ENCODE measurements around the gene C16orf90.

The C16orf90 gene

DNA sequence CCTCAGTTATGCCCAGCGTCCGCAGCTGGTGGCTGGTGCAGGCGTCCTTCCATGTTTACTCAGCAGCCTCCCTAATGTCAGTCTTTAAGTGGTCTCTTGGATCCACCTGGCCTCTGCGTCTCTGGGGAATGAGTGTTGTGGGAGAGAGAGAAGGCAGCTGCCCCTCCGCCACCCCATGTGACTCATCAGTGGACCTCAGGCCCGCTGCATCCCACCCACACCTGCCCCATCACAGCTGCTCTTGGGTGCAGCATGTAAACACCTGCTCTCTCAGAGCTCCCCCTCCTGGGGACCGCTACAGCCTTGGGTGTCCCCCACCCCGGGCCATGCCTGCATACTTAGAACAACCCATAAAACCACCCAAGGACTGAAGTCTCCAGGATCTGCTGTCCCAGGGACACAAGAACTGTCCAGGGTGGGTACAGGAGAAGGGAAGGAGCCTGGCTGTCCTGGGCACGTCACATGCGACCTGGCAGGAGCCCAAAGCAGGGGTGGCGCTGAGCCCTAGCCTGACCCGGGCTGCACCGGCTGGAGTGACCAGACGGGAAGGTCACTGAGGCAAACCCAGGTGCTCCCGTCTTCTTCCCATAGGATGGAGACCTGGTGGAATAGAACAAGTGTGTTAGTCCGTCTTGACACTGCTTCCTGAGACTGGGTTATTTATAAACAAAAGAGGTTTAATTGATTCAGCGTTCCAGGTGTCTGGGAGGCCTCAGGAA, 4.2 kb downstream of the C16orf90 start:
- Histone ChIP-seq H3K9me3 (ENCODE audit: control insufficient read depth, low read length) (no peaks in the 10 kb centered on the region), H3K79me2 (no peaks in the 10 kb centered on the region), H3K27ac (no peak overlapping the region), H3K4me2 (ENCODE audit: low read length) (no peak overlapping the region), H3K4me3 (ENCODE audit: low read depth, low read length) (no peak overlapping the region), H3K27me3 (ENCODE audit: control insufficient read depth, insufficient read depth, low read length) (no peaks in the 10 kb centered on the region), H3K4me1 (no peaks in the 10 kb centered on the region), H3K36me3 (ENCODE audit: control insufficient read depth, insufficient read depth, low read length) (no peaks in the 10 kb centered on the region), H3K9ac (no peak overlapping the region), H2AFZ (no peak overlapping the region)
- TF ChIP-seq, protein P1, sequence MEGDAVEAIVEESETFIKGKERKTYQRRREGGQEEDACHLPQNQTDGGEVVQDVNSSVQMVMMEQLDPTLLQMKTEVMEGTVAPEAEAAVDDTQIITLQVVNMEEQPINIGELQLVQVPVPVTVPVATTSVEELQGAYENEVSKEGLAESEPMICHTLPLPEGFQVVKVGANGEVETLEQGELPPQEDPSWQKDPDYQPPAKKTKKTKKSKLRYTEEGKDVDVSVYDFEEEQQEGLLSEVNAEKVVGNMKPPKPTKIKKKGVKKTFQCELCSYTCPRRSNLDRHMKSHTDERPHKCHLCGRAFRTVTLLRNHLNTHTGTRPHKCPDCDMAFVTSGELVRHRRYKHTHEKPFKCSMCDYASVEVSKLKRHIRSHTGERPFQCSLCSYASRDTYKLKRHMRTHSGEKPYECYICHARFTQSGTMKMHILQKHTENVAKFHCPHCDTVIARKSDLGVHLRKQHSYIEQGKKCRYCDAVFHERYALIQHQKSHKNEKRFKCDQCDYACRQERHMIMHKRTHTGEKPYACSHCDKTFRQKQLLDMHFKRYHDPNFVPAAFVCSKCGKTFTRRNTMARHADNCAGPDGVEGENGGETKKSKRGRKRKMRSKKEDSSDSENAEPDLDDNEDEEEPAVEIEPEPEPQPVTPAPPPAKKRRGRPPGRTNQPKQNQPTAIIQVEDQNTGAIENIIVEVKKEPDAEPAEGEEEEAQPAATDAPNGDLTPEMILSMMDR (IDR thresholded peaks at IDR 0.05): no peak

DNA sequence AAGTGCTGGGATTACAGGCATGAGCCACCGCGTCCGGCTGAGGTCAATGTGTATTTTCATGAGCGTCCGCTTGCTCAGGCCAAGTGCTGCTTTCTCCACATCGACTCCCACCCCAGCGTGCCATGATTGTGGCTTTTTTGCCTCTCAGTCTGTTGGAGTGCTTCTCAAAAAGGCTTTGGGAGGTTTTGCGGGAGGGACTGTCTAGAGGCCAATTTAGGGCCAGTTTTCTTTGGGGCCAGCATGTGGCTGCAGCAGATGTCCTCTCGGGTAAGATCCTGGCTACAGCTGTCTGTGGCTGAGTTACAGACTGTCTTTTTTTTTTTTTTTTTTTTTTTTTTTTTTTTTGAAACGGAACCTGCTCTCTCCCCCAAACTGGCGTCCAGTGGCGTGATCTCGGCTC, 6.5 kb downstream of the C16orf90 start:
- Histone ChIP-seq H3K79me2 (no peaks in the 10 kb centered on the region), H3K36me3 (ENCODE audit: control insufficient read depth, insufficient read depth, low read length) (no peaks in the 10 kb centered on the region), H3K9ac (no peak overlapping the region), H3K4me3 (ENCODE audit: low read depth, low read length) (no peak overlapping the region), H3K4me1 (no peaks in the 10 kb centered on the region), H3K27me3 (ENCODE audit: control insufficient read depth, insufficient read depth, low read length) (no peaks in the 10 kb centered on the region), H3K27ac (no peak overlapping the region), H3K9me3 (ENCODE audit: control insufficient read depth, low read length) (no peaks in the 10 kb centered on the region), H2AFZ (no peak overlapping the region), H3K4me2 (ENCODE audit: low read length) (no peak overlapping the region)
- TF ChIP-seq, protein P1 (IDR thresholded peaks at IDR 0.05): no peak

DNA sequence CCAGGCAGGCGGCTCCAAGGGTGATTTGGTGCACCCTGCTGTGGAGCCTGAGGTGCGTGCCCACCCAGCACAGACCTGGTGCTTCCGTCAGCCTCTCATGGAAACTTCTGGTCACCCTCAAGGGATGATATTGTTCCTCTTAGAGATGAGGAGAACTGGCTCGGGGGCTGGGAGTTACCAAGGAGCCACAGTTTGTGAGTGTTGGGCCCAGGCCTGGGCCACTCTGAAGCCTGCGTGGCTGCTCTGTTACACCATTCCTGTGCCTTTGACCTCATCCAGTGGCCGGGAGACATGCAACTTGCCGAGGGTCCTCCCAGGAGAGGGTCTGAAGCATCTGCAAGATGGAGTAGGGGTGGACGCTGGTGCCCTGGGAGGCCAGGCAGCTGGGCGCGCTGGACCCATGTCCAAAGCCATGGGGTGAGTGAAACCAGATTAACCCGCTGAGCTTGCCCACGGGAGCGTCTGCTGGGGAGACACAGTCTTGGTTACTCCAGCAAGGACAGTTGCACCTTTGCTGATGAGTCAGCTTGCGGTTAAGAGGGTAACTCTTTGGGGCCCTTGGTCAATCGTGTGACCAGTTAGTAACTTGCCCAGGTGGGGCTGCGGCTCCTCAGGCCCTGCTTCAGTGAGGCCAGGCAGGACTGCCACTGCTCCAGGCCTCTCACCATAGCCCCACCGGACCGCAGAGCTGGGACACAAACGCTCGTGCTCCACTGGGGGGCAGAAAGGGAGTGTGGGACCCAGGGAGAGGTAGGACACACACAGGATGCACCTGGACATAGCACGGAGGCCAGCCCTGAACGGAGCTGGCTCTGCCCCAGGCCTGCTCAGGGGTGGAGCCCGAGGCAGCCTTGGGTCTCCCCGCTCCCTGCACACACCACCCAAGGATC, 7.5 kb downstream of the C16orf90 start:
- H3K4me1 ChIP-seq: no peaks in the 10 kb centered on the region
- no peak overlapping the region for H3K4me3 ChIP-seq (ENCODE audit: low read depth, low read length)
- H3K9ac ChIP-seq: no peak overlapping the region
- no peak overlapping the region for H3K27ac ChIP-seq
- H3K9me3 ChIP-seq (ENCODE audit: control insufficient read depth, low read length): no peaks in the 10 kb centered on the region
- H3K27me3 ChIP-seq (ENCODE audit: control insufficient read depth, insufficient read depth, low read length): no peaks in the 10 kb centered on the region
- H2AFZ ChIP-seq: no peak overlapping the region
- TF ChIP-seq, protein P1 (IDR thresholded peaks at IDR 0.05): no peak
- no peak overlapping the region for H3K4me2 ChIP-seq (ENCODE audit: low read length)
- no peaks in the 10 kb centered on the region for H3K36me3 ChIP-seq (ENCODE audit: control insufficient read depth, insufficient read depth, low read length)
- H3K79me2 ChIP-seq: no peaks in the 10 kb centered on the region

DNA sequence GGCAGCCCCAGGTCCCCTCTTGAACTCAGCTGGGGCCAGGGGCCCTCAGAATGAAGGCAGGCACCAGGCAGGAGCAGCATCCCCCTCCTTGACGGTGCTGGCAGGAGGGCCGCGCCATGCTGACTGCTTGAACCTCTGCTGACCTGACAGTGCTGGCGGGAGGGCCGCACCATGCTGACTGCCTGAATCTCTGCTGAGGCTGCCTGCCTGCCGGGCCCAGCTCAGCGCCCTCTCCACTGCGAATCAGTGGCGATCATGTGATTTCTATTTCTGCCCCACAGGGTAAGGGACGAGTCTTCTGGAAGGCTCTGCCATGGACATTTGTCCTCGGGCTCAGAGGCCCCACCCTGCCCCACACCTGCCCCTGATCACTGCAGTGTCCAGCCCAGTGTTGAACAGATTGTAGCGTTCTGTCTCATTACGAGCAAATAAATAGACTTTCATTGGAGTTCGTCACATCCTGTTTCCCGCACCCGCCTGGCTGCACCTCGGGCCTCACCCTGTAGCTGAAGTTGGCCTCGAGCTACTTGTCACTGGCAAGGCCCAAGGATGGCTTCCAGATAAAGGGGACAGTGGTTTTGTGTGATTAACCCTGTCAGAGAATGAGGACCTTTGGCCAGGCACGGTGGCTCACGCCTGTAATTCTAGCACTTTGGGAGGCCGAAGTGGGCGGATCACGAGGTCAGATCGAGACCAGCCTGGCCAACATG, 8.6 kb downstream of the C16orf90 start:
- no peak overlapping the region for H3K27ac ChIP-seq
- H3K79me2 ChIP-seq: peaks cover 3% of the 10 kb centered on the region
- no peak overlapping the region for H3K4me2 ChIP-seq (ENCODE audit: low read length)
- H3K9me3 ChIP-seq (ENCODE audit: control insufficient read depth, low read length): no peaks in the 10 kb centered on the region
- H2AFZ ChIP-seq: no peak overlapping the region
- no peak overlapping the region for H3K4me3 ChIP-seq (ENCODE audit: low read depth, low read length)
- H3K27me3 ChIP-seq (ENCODE audit: control insufficient read depth, insufficient read depth, low read length): no peaks in the 10 kb centered on the region
- no peaks in the 10 kb centered on the region for H3K4me1 ChIP-seq
- TF ChIP-seq, protein P1 (IDR thresholded peaks at IDR 0.05): no peak
- H3K9ac ChIP-seq: no peak overlapping the region
- H3K36me3 ChIP-seq (ENCODE audit: control insufficient read depth, insufficient read depth, low read length): no peaks in the 10 kb centered on the region

Measured in parathyroid adenoma (tissue), 2 donors.